HG03354 (cell line): Measurements from ENCODE around the gene VPS4A.

Experiments
- ATAC-seq: cut with Tn5 transposase; IDR thresholded peaks from one replicate; pipeline ENCODE4 v1.9.1; 2021; ENCODE audit warnings: mild to moderate bottlenecking; ENCODE audit not compliant: unreplicated experiment, poor library complexity, severe bottlenecking

VPS4A gene

GRCh38 chr16:69302301-69302700, 8.8 kb upstream of the VPS4A start:
- no peak for ATAC-seq

- no peak for ATAC-seq
Observed at GRCh38 chr16:69306031-69306430, 5.1 kb upstream of the VPS4A start.

DNA sequence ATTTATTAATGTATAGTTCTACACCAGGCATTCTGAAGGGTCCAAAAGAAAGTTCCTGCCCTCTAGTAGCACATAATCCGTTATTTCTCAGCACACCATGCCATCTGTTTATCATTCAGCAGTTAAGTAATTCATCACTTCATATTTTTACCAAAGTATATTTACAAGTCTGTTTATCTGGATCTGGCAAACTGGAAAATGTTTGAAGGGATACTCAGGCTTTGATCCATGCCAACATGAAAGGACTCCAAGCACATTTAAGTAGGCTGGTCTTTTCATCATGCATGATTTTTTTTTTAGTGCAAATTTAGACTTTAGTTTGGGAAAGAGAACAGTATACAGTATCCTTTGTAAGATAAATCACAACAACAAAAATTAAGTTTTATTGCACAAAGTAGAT, 4.1 kb upstream of the VPS4A start:
- no peak for ATAC-seq

GRCh38 chr16:69307856-69308255, 3.3 kb upstream of the VPS4A start:
- no peak for ATAC-seq

GRCh38 chr16:69309316-69309715, 1.8 kb upstream of the VPS4A start:
- no peak for ATAC-seq

DNA sequence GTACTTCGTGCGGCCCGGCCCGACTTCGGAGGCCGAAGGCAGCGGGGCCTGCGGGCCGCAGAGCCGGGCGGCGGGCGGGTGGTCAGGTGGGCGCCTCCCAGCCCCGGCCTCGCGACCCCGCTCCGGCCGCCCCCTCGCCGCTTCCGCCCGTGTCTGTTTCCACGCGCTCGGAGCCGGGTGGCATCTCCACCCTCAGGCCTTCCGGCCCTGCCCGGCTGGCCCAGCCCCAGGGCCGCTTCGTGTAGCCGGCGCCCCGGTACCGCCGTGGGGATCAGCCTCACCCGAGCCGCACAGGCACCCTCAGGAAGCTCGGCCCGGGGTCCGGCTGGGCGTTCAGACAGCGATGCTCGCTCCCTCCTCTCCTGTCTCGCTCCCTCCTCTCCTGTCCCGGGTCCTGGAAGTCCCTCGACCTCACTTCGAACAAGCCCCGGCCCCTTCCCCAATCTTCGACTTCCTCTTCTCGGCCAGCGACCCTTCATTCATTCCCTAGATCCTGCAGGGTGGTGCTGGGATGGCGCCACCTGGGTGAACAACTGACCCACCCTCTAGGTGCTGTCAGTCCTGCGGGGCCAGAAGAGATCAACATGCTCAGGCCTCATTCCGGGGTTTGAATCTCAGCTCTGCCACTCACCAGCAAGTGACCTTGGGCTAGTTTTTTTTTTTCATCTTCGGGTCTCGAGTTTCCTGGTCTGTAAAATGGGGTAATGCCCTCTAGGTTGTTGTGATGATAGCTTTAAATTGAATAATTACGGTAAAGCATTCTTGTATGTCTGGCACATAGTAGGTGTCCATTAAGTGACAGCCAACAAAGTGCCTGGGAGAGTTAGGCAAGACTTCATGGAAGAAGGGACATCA, 610 bp downstream of the VPS4A start:
- ATAC-seq: peak; percentile 55

- no peak for ATAC-seq
Observed at GRCh38 chr16:69313469-69313868, 2.3 kb downstream of the VPS4A start.

DNA sequence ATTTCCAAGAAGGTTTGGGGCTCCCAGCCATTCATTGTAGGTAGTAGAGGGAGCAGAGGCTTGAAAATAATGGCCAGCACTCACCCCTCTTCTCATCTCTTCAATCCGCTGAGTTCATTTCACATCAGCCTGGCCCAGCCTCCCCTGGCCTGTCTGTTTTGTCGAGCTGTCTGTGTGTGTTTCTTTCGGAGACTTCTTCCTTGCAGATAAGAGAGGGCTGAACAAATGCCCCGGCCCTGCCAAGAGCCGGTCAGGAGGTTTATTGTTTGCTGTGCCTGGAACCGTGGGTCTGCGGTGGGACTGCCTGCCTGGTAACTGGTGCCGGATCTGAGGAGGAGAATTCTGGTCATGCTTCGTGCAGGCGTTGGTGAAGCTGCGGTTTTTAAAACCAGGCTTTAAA, 3.4 kb downstream of the VPS4A start:
- ATAC-seq: no peak

- ATAC-seq: no peak
Observed at GRCh38 chr16:69315486-69316311, 4.5 kb downstream of the VPS4A start.

DNA sequence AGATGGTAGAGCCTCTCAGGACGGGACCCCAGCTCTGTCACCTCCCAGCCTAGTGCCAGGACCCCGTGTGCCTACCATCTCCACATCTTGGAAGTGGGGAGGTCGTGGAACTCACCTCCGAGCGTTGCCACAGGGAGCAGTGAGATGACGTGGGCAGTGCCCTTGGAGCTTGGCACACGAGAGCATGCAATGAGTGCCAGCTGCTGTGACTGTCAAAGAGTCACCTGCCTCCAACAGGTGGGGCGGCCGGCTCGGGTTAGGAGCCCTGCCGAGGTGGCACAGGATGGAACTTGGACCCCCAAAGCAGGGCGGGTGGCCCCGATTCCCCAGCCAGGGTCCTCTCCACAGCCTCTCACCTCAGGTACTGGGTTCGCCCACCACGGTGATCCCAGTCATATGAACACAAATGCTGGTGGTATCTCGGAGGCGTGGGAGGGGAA, 5.5 kb downstream of the VPS4A start:
- ATAC-seq: no peak

- ATAC-seq: no peak
Observed at GRCh38 chr16:69318177-69318910, 7.2 kb downstream of the VPS4A start.

GRCh38 chr16:69318911-69319289, 7.8 kb downstream of the VPS4A start:
- ATAC-seq: no peak

- ATAC-seq: no peak
Observed at GRCh38 chr16:69319381-69319780, 8.2 kb downstream of the VPS4A start.

DNA sequence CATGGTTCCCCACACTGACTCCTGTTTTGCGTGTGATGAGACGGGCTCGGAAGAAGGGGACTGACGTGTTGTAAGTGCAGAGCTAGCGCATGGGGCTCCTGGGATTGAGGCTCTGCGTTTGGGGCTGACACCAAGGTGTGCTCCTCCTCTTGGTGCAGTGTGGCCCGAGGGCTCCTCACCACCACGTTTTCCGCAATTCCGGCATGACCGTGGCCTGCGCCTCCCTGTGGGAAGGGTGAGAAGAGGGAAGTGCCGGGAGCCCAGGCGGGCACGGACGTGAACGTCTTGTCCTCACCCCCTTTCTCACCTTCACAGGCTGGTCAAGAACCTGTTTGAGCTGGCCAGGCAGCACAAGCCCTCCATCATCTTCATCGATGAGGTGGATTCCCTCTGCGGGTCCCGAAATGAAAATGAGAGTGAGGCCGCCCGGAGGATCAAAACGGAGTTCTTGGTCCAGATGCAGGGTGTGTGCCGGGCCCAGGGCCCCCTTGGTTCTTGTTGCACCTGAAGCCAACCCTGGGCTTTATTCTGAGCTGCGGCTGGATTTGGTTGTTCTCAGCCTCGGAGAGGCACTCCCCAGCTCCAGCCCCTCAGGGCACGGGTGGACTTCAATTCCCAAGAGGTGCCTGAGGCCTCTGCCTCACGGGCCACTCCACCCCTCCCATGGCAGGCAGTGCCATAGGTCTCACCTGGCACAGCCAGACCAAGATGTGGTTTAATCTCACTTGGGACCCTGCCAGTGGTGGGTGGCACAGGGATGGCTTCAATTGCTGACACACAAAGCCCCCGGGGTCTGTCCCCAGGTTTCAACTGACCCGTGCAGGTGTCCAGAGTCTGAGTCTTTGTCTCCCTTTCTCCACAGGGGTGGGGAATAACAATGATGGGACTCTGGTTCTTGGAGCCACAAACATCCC, 8.9 kb downstream of the VPS4A start:
- ATAC-seq: no peak

DNA sequence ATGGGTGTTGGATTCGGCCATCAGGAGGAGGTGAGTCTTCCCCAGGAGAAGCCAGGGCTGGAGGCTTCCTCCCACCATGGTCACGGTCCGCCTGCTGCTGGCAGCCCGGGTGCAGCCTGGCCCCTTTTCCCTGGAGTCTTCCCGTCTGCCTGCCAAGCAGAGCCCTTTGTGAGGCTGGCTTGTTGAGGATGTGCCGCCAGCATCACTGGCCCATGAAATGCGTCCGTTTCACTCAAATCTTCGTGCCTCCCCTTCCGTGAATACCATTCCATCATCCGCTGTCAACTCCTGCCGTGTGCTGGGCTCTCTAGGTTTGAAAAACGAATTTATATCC, 9.6 kb downstream of the VPS4A start:
- ATAC-seq: no peak

DNA sequence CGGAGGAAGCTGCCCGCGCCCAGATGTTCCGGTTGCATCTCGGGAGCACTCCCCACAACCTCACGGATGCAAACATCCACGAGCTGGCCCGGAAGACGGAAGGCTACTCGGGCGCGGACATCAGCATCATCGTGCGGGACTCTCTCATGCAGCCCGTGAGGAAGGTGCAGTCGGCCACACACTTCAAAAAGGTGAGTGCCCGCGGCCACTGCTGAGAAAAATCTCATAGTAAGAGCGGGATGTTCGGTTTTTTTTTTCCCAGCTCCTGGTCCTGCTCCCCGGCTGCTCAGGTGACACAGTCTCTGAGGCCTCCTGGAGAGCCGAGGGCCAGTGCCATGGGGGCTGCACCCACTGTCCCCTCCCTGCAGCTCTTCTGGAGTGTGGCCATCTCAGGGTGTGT, 9.9 kb downstream of the VPS4A start:
- ATAC-seq: no peak

DNA sequence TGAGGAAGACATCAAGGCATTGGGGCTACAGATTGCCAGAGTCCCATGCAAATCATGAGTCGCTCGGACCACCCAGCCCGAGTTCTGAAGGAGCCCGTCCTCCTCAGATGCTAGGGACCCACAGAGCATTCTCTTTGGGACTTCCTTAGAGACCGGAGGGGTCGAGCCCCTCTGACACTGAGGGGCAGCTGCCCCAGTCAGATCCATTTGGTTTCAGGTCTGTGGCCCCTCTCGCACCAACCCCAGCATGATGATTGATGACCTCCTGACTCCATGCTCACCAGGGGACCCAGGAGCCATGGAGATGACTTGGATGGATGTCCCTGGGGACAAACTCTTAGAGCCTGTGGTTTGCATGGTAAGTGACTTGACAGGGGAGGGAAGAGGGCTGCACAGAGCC, 11.2 kb downstream of the VPS4A start:
- ATAC-seq: no peak

GRCh38 chr16:69323415-69323814, 12.3 kb downstream of the VPS4A start:
- no peak for ATAC-seq

DNA sequence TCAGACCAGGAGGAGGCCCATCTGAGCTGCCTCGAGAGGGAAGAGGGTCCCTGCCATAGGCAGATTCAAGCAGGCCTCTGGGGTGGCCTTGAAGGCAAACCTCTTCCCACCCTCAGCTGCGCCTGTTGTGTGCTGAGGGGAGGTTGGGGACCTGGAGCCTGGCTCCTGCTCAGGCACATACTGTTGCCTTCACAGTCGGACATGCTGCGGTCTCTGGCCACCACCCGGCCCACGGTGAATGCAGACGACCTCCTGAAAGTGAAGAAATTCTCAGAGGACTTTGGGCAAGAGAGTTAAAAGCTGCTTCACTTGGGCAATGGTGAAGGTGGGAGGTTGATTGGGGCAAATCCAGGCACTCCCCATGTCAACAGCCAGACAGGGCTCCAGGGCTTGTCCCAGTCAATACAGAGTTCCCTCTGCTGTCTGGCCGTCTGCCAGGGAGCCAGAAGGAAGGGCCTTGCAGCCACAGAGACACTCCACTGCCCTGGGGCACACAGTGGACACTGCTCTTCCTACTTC, 12.9 kb downstream of the VPS4A start:
- no peak for ATAC-seq
